Panc1 (cell line): Measurements from ENCODE around the gene CITED2. TPM values are rescaled to one million over a fixed set of nuclear protein-coding genes. Genes with fewer than 3 reads are reported as not detected.

Experiments used
- ATAC-seq: fragments of 200-7000 bp; cut with Tn5 transposase; 2 replicates; pipeline ENCODE4 v1.9.1; 2020; ENCODE audit warnings: mild to moderate bottlenecking, moderate library complexity
- BruUV-seq: library from RNA; stranded (reverse); fragments of 400-500 nt; replicated peaks from 2 replicates; lab custom pipeline; 2021; lab: Mats Ljungman, UMichigan
- CTCF ChIA-PET: fragments of 300-600 bp; sonication (Branson Sonifier 250); formaldehyde crosslinking; loops from one replicate; lab custom pipeline; 2022; ENCODE audit warnings: antibody characterized with exemption; lab: Charles Lee
- POLR2A ChIA-PET: fragments of 300-600 bp; sonication (Branson Sonifier 250); formaldehyde crosslinking; loops from one replicate; lab custom pipeline; 2022; ENCODE audit warnings: antibody characterized with exemption; lab: Charles Lee
- DNase-seq: peaks from one replicate; pipeline ENCODE4 v3.0.0-alpha.2; 2010; ENCODE audit warnings: low read depth, low spot score
- H3K27ac ChIP-seq: 2 replicates; pipeline ENCODE4 v1.5.1; 2011; ENCODE audit warnings: mild to moderate bottlenecking, low read length, inconsistent platforms
- H3K27me3 ChIP-seq: fragments of 200-500 bp; sonication (Bioruptor generic); 2 replicates; pipeline ENCODE4 v1.6.0; 2014; ENCODE audit warnings: low read length, inconsistent platforms; ENCODE audit not compliant: control insufficient read depth, insufficient read depth
- H3K36me3 ChIP-seq: fragments of 200-500 bp; sonication (Bioruptor generic); 2 replicates; pipeline ENCODE4 v1.5.1; 2014; ENCODE audit warnings: inconsistent platforms, mild to moderate bottlenecking, low read length, moderate library complexity; ENCODE audit not compliant: control insufficient read depth, insufficient read depth
- H3K4me1 ChIP-seq: 2 replicates; pipeline ENCODE4 v1.5.1; 2011; ENCODE audit warnings: inconsistent platforms, mild to moderate bottlenecking, low read length, moderate library complexity; ENCODE audit not compliant: control insufficient read depth, insufficient read depth
- H3K4me3 ChIP-seq, 2 experiments: 2 replicates each; pipeline ENCODE4 v1.5.1; 2011 to 2012; ENCODE audit warnings: low read depth in 2 of 2, low read length in 2 of 2, mild to moderate bottlenecking in 2 of 2, inconsistent platforms in 1 of 2, moderate library complexity in 1 of 2
- H3K9me3 ChIP-seq: fragments of 200-500 bp; sonication (Bioruptor generic); 2 replicates; pipeline ENCODE4 v1.5.1; 2014; ENCODE audit warnings: low read depth, mild to moderate bottlenecking, inconsistent platforms, low read length, moderate library complexity; ENCODE audit not compliant: control insufficient read depth, insufficient read depth
- POLR2AphosphoS5 ChIP-seq: IDR thresholded peaks from 2 replicates; pipeline ENCODE4 v1.6.1; 2012; ENCODE audit warnings: mild to moderate bottlenecking, low read depth, low read length, moderate library complexity
- SIN3A ChIP-seq: IDR thresholded peaks from 2 replicates; pipeline ENCODE4 v1.6.1; 2012; ENCODE audit warnings: low read depth, mild to moderate bottlenecking, low read length, moderate library complexity, borderline replicate concordance; ENCODE audit not compliant: insufficient read depth
- TCF7L2 ChIP-seq: IDR thresholded peaks from 2 replicates; pipeline ENCODE4 v1.6.1; 2011; ENCODE audit warnings: mild to moderate bottlenecking, low read depth, low read length, inconsistent platforms
- in situ Hi-C: cut with HindIII; loops from 2 replicates; pipeline ENCODE4 v1.10.0; 2016; ENCODE audit warnings: low sequenced_read_pairs, low pct_unique_long_range_greater_than_20kb
- intact Hi-C: fragments of 100-400 bp; cut with micrococcal nuclease; formaldehyde crosslinking; loops from one replicate; pipeline ENCODE4 v1.10.0; 2022; ENCODE audit not compliant: unreplicated experiment
- total RNA-seq: library from RNA; stranded (reverse); gene quantifications from one replicate; pipeline ENCODE4 v1.2.1, GENCODE V29; 2021; ENCODE audit not compliant: unreplicated experiment
- TF ChIP-seq, protein P1 (sequence below): fragments of 450-650 bp; IDR thresholded peaks from 2 replicates; pipeline ENCODE4 v1.5.1; 2017; ENCODE audit warnings: mild to moderate bottlenecking
- TF ChIP-seq, protein P2 (sequence below), 2 experiments: IDR thresholded peaks; 2 replicates each; pipeline ENCODE4 v1.6.1; 2011 to 2012; ENCODE audit warnings: low read depth in 2 of 2, control low read depth in 1 of 2, low read length in 1 of 2, mild to moderate bottlenecking in 1 of 2, moderate library complexity in 1 of 2; ENCODE audit not compliant: insufficient read depth in 1 of 2

The CITED2 gene
- total RNA-seq, 1 experiment from 2014 or later = 210 TPM

DNA sequence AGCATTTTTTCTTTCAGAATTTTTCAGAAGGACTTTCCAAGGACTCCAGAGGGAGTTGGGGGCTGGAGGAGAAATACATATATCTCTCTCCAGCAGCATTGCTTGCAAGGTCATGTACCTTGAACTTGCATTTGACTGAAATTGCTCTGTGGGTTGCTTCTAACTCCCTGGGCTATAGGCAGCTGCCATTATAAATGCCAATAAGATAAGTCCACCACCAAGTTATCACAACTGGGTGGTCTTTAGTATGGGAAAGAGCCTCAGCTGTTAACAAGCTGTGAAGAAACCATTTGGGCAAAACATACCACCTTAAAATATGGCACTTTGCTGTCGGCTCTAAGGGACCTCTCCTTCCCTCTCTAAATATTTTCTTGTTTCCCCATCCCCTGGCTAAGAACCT lies 20.9 kb upstream of the CITED2 start:
- Histone ChIP-seq H3K4me1 (no peaks in the 10 kb centered on the region), H3K27me3 (no peaks in the 10 kb centered on the region), H3K27ac (no peak overlapping the region), H3K9me3 (no peaks in the 10 kb centered on the region), H3K4me3 (no peak overlapping the region), H3K36me3 (no peaks in the 10 kb centered on the region)
- in situ Hi-C loops = no loop called here
- BruUV-seq = no TSS peak
- intact Hi-C loops = no loop called here
- POLR2A ChIA-PET = no interaction called here
- TF ChIP-seq SIN3A = no peak
- TF ChIP-seq TCF7L2 = no peak
- no peak for TF ChIP-seq POLR2AphosphoS5
- TF ChIP-seq, protein P1, sequence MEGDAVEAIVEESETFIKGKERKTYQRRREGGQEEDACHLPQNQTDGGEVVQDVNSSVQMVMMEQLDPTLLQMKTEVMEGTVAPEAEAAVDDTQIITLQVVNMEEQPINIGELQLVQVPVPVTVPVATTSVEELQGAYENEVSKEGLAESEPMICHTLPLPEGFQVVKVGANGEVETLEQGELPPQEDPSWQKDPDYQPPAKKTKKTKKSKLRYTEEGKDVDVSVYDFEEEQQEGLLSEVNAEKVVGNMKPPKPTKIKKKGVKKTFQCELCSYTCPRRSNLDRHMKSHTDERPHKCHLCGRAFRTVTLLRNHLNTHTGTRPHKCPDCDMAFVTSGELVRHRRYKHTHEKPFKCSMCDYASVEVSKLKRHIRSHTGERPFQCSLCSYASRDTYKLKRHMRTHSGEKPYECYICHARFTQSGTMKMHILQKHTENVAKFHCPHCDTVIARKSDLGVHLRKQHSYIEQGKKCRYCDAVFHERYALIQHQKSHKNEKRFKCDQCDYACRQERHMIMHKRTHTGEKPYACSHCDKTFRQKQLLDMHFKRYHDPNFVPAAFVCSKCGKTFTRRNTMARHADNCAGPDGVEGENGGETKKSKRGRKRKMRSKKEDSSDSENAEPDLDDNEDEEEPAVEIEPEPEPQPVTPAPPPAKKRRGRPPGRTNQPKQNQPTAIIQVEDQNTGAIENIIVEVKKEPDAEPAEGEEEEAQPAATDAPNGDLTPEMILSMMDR = no peak
- TF ChIP-seq, protein P2, sequence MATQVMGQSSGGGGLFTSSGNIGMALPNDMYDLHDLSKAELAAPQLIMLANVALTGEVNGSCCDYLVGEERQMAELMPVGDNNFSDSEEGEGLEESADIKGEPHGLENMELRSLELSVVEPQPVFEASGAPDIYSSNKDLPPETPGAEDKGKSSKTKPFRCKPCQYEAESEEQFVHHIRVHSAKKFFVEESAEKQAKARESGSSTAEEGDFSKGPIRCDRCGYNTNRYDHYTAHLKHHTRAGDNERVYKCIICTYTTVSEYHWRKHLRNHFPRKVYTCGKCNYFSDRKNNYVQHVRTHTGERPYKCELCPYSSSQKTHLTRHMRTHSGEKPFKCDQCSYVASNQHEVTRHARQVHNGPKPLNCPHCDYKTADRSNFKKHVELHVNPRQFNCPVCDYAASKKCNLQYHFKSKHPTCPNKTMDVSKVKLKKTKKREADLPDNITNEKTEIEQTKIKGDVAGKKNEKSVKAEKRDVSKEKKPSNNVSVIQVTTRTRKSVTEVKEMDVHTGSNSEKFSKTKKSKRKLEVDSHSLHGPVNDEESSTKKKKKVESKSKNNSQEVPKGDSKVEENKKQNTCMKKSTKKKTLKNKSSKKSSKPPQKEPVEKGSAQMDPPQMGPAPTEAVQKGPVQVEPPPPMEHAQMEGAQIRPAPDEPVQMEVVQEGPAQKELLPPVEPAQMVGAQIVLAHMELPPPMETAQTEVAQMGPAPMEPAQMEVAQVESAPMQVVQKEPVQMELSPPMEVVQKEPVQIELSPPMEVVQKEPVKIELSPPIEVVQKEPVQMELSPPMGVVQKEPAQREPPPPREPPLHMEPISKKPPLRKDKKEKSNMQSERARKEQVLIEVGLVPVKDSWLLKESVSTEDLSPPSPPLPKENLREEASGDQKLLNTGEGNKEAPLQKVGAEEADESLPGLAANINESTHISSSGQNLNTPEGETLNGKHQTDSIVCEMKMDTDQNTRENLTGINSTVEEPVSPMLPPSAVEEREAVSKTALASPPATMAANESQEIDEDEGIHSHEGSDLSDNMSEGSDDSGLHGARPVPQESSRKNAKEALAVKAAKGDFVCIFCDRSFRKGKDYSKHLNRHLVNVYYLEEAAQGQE (IDR thresholded peaks at IDR 0.05; ENCODE audit: insufficient read depth in 1 of 2, low read depth in 2 of 2, low read length in 1 of 2) = no peak
- ATAC-seq (no peak), DNase-seq (no peak)
- CTCF ChIA-PET = no interaction called here

DNA sequence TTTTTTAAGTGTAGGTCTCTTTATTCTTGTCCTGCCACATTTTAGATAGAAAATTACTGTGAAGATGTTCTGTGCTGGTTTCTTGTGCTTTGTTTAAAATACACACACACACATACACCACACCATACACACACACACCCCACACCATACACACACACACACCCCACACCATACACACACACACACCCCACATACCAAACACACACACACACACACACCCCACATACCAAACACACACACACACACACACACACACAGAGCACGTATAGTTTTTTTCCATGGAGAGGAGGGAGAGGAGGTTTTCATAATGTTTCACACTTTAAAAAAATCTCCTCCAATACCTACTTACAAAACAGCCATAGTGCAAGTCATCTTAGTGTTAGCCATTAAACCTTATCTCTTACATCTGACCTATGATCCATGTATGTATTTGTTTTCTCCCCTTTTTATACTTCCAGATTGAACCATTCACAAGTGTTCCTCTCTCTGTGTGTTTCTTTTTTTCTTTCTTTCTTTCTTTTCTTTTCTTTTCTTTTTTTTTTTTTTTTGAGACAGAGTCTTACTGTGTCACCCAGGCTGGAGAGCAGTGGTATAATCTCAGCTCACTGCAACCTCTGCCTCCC lies 19.7 kb upstream of the CITED2 start:
- no TSS peak for BruUV-seq
- POLR2A ChIA-PET = no interaction called here
- TF ChIP-seq POLR2AphosphoS5 = no peak
- H3K4me1 ChIP-seq = no peaks in the 10 kb centered on the region
- ATAC-seq (no peak), DNase-seq (no peak)
- in situ Hi-C loops (no loop called here), intact Hi-C loops (no loop called here)
- CTCF ChIA-PET = no interaction called here
- H3K9me3 ChIP-seq = no peaks in the 10 kb centered on the region
- H3K36me3 ChIP-seq = no peaks in the 10 kb centered on the region
- no peaks in the 10 kb centered on the region for H3K27me3 ChIP-seq
- H3K4me3 ChIP-seq = no peak overlapping the region
- no peak overlapping the region for H3K27ac ChIP-seq

DNA sequence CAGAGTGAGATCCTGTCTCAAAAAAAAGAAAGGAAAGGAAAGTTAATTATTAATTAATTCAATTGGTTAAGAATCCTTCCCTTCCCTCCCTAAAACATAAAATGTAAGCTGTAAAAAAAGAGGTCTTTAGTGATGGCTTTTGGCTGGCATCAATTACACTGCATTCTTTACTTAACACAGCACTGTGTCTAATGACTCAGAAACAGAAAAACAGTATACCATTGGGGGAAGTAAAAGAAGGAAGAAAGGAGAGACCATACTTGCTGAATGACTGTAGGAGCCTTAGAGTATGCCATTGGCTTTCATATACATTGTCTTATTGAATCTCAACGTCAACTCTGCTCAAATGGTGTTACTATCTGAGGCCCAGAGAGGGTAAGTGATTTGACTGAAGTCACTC lies 18.3 kb upstream of the CITED2 start:
- Histone ChIP-seq H3K36me3 (no peaks in the 10 kb centered on the region), H3K4me1 (no peaks in the 10 kb centered on the region), H3K27ac (no peak overlapping the region), H3K9me3 (no peaks in the 10 kb centered on the region), H3K27me3 (no peaks in the 10 kb centered on the region), H3K4me3 (no peak overlapping the region)
- no TSS peak for BruUV-seq
- no peak for ATAC-seq
- intact Hi-C loops (no loop called here), in situ Hi-C loops (no loop called here)
- CTCF ChIA-PET = no interaction called here
- no peak for DNase-seq
- POLR2A ChIA-PET = no interaction called here
- TF ChIP-seq, protein P1 = no peak
- no peak for TF ChIP-seq POLR2AphosphoS5
- TF ChIP-seq, protein P2 (IDR thresholded peaks at IDR 0.05; ENCODE audit: insufficient read depth in 1 of 2, low read depth in 2 of 2, low read length in 1 of 2) = no peak
- TF ChIP-seq SIN3A = no peak
- TF ChIP-seq TCF7L2 = no peak
